ENCODE results near the gene PHF21B.

DNA sequence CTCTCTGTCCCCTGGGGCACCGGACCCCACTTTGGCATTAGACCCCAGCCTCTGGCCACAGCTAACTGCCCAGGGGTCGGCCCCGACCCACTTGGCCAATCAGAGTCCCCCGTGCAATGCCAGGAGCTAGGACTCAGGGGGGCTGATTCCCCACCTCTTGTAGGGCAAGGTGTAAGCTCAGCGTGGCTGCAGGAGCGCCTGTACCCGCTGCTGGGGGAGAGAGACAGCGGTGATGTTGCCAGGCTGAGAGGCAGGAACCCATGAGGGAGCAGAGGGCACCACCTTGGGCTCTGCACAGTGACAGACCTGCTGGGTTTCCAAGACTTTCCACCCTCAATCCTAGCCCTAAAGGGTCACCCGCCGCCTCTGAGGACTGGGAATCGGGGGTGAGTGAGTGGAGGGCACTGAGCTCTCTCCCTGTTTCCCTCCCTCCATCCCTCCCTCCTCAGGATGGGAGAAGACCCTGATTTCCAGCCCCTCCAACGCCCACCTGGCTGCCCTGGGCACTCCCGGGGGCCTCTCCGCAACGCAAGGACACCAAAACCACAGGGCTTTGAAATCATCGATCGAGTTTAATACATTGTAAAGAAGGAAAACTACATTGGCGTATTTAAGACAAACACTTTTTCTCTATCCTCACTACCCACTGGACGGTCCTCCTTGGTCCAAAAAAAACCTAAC, 129.1 kb downstream of the PHF21B start:
- TF ChIP-seq, protein P1, sequence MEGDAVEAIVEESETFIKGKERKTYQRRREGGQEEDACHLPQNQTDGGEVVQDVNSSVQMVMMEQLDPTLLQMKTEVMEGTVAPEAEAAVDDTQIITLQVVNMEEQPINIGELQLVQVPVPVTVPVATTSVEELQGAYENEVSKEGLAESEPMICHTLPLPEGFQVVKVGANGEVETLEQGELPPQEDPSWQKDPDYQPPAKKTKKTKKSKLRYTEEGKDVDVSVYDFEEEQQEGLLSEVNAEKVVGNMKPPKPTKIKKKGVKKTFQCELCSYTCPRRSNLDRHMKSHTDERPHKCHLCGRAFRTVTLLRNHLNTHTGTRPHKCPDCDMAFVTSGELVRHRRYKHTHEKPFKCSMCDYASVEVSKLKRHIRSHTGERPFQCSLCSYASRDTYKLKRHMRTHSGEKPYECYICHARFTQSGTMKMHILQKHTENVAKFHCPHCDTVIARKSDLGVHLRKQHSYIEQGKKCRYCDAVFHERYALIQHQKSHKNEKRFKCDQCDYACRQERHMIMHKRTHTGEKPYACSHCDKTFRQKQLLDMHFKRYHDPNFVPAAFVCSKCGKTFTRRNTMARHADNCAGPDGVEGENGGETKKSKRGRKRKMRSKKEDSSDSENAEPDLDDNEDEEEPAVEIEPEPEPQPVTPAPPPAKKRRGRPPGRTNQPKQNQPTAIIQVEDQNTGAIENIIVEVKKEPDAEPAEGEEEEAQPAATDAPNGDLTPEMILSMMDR (IDR thresholded peaks at IDR 0.05; ENCODE audit: extremely low read depth in 1 of 2, insufficient read depth in 1 of 2, low read depth in 1 of 2, low read length in 2 of 2): no peak
- TF ChIP-seq POLR2A (IDR thresholded peaks at IDR 0.05; ENCODE audit: low read depth, low read length) (no peak), POLR2AphosphoS5 (IDR thresholded peaks at IDR 0.05; ENCODE audit: insufficient read depth, low read depth, low read length) (no peak), MAX (IDR thresholded peaks at IDR 0.05; ENCODE audit: insufficient read depth, insufficient read length) (no peak), EZH2 (IDR thresholded peaks at IDR 0.05; ENCODE audit: borderline replicate concordance, low read depth, low read length, severe bottlenecking) (no peak), JUN (IDR thresholded peaks at IDR 0.05; ENCODE audit: borderline replicate concordance, insufficient read depth, insufficient read length, low read depth) (no peak)
